BJ (cell line): ENCODE data around the gene EBF4. TPM values are rescaled to one million over a fixed set of nuclear protein-coding genes. Genes with fewer than 3 reads are reported as not detected.

Source experiments
- CTCF ChIA-PET: fragments of 350-600 bp; formaldehyde crosslinking; extraction: SDS; loops from one replicate; lab custom pipeline; 2021; ENCODE audit warnings: antibody characterized with exemption, inconsistent platforms; lab: Yijun Ruan, JAX
- POLR2A ChIA-PET: fragments of 300-600 bp; sonication (Branson Sonifier 250); formaldehyde crosslinking; extraction: SDS; loops from one replicate; lab custom pipeline; 2021; ENCODE audit warnings: antibody characterized with exemption; lab: Charles Lee
- DNase-seq: peaks from one replicate; pipeline ENCODE4 v3.0.0-alpha.2; 2011; ENCODE audit warnings: low read depth
- H3K27me3 ChIP-seq: 2 replicates; pipeline ENCODE4 v1.6.0; 2011; ENCODE audit warnings: low read length; ENCODE audit not compliant: control insufficient read depth, insufficient read depth
- H3K36me3 ChIP-seq: 2 replicates; pipeline ENCODE4 v1.5.1; 2011; ENCODE audit warnings: low read length; ENCODE audit not compliant: control insufficient read depth, insufficient read depth
- H3K4me3 ChIP-seq: 2 replicates; pipeline ENCODE4 v1.5.1; 2011; ENCODE audit warnings: low read depth, mild to moderate bottlenecking, control low read depth, low read length
- polyA plus RNA-seq: library from polyadenylated mRNA; depleted of rRNA; stranded (reverse); fragments of >200 nt; gene quantifications from 2 replicates; pipeline ENCODE4 v1.2.3, GENCODE V29; 2011
- TF ChIP-seq, protein P1 (sequence below): IDR thresholded peaks from 2 replicates; pipeline ENCODE4 v1.5.1; 2011; ENCODE audit warnings: low read depth, mild to moderate bottlenecking, control low read depth, inconsistent platforms, low read length, moderate library complexity; ENCODE audit not compliant: insufficient read depth

Gene EBF4
- polyA plus RNA-seq, 1 experiment: 1.9 TPM

DNA sequence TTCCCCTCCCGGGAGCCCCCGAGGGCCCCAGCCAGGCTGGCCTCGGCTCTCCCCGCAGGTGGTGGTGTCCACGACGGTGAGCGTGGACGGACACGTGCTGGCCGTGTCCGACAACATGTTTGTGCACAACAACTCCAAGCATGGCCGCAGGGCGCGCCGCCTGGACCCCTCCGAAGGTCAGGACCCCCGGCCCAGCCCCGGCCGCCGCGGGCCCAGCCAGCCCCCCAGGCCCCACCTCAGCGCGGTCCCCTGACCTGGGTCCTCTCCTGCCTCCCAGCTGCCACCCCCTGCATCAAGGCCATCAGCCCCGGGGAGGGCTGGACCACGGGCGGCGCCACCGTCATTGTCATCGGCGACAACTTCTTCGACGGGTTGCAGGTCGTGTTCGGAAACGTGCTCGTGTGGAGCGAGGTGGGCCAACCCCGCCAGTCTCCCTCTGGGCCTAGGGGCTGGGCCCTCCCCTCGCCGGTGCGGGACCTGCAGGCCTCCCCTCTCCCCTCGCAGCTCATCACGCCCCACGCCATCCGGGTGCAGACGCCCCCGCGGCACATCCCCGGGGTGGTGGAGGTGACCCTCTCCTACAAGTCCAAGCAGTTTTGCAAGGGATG lies 56.9 kb downstream of the EBF4 start:
- TF ChIP-seq, protein P1, sequence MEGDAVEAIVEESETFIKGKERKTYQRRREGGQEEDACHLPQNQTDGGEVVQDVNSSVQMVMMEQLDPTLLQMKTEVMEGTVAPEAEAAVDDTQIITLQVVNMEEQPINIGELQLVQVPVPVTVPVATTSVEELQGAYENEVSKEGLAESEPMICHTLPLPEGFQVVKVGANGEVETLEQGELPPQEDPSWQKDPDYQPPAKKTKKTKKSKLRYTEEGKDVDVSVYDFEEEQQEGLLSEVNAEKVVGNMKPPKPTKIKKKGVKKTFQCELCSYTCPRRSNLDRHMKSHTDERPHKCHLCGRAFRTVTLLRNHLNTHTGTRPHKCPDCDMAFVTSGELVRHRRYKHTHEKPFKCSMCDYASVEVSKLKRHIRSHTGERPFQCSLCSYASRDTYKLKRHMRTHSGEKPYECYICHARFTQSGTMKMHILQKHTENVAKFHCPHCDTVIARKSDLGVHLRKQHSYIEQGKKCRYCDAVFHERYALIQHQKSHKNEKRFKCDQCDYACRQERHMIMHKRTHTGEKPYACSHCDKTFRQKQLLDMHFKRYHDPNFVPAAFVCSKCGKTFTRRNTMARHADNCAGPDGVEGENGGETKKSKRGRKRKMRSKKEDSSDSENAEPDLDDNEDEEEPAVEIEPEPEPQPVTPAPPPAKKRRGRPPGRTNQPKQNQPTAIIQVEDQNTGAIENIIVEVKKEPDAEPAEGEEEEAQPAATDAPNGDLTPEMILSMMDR: no peak
- H3K4me3 ChIP-seq: no peak overlapping the region
- no peaks in the 10 kb centered on the region for H3K36me3 ChIP-seq
- no peak for DNase-seq
- H3K27me3 ChIP-seq: peaks cover 26% of the 10 kb centered on the region
- ChIA-PET CTCF (interaction anchor here (9.2 kb wide), 1 partner anchor 103 kb away, joined by 166 read pairs; no protein-coding TSS in a partner anchor), POLR2A (no interaction called here)

- no peaks in the 10 kb centered on the region for H3K36me3 ChIP-seq
- TF ChIP-seq, protein P1: no peak
- ChIA-PET CTCF (interaction anchor here (1.0 to 9.2 kb wide), 2 partner anchors 8 to 102 kb away, joined by 3 to 166 read pairs; no protein-coding TSS in a partner anchor), POLR2A (no interaction called here)
- no peak for DNase-seq
- H3K4me3 ChIP-seq: no peak overlapping the region
- H3K27me3 ChIP-seq: peaks cover 30% of the 10 kb centered on the region
These were observed 57.4 kb downstream of the EBF4 start for GRCh38 chr20:2749951-2750490.

GRCh38 chr20:2750491-2751251 lies 58.1 kb downstream of the EBF4 start:
- Histone ChIP-seq H3K27me3 (peaks cover 32% of the 10 kb centered on the region), H3K36me3 (no peaks in the 10 kb centered on the region), H3K4me3 (0 out of 2 replicates have a peak overlapping the region, but pooled peaks have one; percentile 5)
- ChIA-PET CTCF (interaction anchor here (1.0 to 9.2 kb wide), 3 partner anchors 9 to 102 kb away, joined by 3 to 166 read pairs (median 30); no protein-coding TSS in a partner anchor), POLR2A (no interaction called here)
- TF ChIP-seq, protein P1: no peak
- DNase-seq: no peak

- no peak for DNase-seq
- TF ChIP-seq, protein P1: no peak
- ChIA-PET CTCF (interaction anchor here (0.7 to 9.2 kb wide), 11 partner anchors 8 to 249 kb away, joined by 3 to 166 read pairs (median 11); partner anchors contain the start of genes PCED1A and VPS16), POLR2A (no interaction called here)
- peaks cover 32% of the 10 kb centered on the region for H3K27me3 ChIP-seq
- H3K4me3 ChIP-seq: peak overlapping the region; percentile 23
- H3K36me3 ChIP-seq: no peaks in the 10 kb centered on the region
These were observed 58.8 kb downstream of the EBF4 start for GRCh38 chr20:2751347-2751877.
